GM19397 (cell line): ENCODE results near the gene CCHCR1.

Source experiments
- ATAC-seq: cut with Tn5 transposase; IDR thresholded peaks from one replicate; pipeline ENCODE4 v1.9.1; 2021; ENCODE audit warnings: mild to moderate bottlenecking, moderate library complexity; ENCODE audit not compliant: unreplicated experiment

The CCHCR1 gene

DNA sequence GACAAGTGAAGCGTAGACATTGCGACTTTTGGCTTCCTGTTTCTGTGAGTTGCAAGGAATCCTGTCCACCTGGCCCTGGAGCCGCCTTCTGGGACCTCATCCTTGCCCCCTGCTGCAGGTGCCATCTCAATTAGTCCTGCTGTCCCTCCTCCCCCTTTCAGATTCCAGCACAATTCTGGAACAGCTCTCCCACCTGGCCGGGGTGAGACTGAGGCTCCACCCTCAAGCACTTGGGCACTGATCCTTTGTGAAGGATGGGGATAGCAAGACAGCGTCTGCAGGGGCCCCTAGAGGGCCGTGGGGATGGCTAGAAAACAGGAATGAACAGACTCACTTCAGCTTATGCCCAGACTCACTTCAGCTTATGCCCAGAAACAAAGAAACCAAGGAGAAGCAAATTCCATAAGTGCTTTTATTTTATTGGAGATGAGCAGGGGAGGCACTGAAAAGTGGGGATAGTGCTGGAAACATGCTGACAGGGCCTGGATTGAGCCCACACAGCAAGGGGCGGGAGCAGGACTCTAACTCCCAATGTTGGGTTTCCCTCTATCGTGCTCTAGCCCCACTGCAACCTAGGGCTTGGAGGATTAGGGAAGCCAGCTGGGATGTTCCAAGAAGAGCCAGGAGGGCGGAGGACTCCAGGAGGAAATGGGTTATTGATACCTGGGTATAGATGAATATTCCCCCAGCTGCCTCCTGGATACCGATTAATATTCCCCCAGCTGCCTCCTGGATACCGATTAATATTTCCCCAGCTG, 46.6 kb downstream of the CCHCR1 start:
- no peak for ATAC-seq

GRCh38 chr6:31107052-31107451, 50.5 kb downstream of the CCHCR1 start:
- ATAC-seq = no peak

- no peak for ATAC-seq
These were observed 54.5 kb downstream of the CCHCR1 start for GRCh38 chr6:31103136-31103535.

DNA sequence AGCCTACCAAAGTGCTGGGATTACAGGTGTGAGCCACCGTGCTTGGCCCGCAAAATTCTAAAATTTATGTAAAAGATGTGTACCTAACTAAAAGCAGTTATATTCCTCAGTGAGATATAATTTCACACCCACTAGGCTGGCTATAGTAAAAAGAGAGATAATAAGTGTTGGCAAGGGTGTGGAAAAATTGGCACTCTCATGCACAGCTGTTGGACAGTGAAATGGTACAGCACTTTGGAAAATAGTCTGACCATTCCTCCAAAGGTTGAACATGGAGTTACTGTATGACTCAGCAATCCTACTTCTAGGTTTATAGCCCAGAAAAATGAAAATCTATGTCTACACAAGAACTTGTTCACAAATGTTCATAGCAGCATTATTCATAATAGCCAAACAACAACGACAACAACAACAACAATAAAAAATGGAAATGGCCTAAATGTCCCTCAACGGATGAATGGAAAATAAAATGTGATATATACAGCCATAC, 59.1 kb downstream of the CCHCR1 start:
- ATAC-seq = no peak

DNA sequence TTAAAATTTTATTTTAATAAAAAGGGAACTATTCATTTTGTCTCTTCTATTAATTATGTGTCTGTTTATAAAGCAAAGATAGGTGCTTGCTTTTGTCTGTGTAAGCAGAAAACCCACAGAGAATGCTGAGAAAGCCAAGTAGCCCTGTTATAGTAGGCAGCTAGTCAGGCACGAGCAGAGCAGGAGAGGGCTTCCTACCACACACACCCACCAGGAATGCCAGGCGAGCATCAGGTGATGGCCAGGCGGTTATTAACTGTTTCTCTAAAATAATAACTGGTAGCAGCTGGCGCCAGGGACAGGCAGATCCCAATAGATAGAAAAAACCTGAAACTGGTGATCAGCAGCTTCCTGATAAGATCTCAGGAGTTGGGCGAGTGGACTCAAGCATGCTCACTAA, 60.9 kb downstream of the CCHCR1 start:
- no peak for ATAC-seq

GRCh38 chr6:31096215-31096614, 61.4 kb downstream of the CCHCR1 start:
- ATAC-seq = no peak

DNA sequence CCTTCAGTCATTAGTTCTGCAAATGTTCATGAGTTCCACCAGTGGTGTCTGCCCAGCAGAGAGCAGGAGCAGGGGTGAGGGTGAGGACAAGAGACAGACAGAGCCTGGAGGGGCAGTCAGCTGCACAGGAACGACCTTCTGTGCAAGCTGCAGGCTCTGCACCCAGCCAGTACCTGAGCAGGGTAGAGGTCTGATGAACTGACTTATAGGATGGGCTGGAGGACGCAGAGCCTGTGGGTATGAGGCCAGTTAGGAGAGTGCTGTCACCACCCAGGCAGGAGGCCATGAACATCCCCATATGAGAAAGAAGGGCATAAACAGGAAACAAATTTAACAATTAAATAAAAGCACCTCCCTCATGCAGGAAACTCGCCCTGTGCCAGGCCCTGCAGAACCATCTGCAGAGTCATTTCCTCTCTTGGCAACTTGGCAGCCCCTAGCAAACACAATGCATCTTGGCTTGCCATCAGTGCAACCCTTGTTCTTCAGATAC, 63.2 kb downstream of the CCHCR1 start:
- ATAC-seq = no peak

DNA sequence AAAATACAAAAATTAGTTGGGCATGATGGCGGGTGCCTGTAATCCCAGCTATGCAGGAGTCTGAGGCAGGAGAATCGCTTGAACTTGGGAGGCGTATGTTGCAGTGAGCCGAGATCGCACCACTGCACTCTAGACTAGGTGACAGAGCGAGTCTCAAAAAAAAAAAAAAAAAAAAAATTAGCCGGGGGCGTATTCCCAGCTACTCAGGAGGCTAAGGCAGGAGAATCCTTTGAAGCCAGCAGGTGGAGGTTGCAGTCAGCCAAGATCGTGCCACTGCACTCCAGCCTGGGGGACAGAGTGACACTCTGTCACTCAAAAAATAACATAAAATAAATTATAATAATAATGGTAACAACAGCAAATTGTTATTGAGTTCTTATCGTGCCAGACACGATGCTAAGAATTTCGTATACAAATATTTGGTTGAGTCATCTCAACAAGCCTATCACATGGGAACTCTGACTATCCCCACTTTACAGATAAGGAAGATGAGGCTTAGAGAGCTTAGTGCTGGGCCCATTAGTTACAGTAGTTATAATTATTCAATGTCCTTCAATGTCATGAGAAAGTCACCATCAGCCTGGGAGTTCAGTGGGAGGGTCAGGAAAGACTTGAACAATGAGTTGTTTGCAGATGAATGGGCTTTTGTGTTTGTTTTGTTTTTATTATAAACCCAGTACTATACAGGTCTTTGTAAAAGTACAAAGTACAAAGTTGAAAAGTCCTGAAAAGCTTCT, 64.7 kb downstream of the CCHCR1 start:
- no peak for ATAC-seq
